Amniotic stem cell (primary cell): Measurements from ENCODE around the gene STRIP1.
"Not testable (repeated sequence)": the region's sequence is repeated elsewhere in the genome, so short reads cannot be mapped to it uniquely, and the experiment has no call there.

Experiments used
- DNase-seq: peaks from one replicate; lab custom pipeline; 2025; lab: John Stamatoyannopoulos, UW

Gene STRIP1

DNA sequence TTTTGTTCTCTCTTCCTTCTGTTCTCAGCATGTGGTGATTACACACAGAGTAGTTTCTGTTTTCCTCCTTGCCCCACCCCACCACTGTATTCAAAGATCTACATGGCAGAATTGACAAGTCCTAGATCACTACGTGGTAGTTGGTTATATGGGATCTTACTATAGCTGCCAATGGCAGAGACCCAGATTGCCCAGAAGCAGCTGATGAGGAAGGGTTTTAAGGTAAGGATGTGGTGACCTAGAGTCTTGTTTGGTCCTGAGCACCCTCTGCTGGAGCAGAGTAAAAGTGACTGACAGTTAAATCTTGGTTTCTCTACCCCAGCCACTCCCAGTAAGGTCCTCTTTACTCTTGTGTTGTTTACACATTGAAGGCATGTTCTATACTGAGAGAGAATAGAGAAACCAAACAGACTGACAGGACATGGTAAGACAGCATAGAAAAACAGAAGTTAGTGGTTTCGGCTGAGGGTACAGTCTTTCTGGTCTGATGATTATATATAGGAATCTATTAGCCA is 22.8 kb upstream of the STRIP1 start:
- no peak for DNase-seq

DNA sequence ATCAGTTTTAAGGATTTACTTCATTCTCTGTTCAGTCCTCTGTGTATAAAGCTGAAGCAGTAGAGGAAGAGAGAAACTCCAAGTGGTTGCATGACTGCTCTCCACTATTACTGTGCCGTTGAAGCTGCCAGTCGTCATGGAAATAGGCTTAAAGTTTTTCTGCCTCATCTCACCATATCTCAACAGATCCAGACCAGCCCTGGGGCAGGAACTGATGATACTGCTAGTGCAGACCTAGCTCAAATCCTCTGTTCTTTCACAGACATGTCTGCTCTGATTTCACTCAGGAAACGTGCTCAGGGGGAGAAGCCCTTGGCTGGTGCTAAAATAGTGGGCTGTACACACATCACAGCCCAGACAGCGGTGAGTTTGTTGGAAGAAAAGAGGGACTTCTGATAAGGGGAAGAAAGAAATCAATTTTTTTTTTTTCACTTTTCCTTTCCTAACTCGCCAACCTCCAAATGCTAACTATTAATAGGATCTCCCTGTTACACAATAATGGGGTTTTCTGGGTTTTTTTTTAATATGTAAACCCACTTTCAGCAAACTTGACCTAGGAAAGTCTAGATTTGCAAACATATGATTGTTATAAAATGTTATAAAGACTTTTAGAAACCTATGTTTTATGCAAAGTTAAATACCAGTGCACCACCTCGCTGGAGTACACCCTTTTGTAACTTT is 22.2 kb upstream of the STRIP1 start:
- no peak for DNase-seq

DNA sequence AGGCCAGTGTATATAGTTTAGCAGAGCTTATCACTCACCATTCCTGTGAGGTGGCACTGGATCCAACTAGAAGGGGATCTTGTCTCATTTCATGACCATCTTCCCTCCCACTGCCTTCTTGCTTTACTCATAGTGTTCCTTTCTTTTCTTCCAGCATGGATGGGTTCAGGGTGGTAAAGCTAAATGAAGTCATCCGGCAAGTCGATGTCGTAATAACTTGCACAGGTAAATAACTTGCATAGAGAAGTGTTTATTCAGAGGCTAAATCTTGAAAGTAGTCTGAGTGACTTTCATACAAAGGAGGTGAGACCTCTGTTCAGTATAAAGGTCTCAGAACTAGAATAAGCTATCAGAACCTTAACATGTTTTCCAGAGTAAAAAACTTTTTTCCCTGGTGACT is 16.6 kb upstream of the STRIP1 start:
- DNase-seq = no peak

DNA sequence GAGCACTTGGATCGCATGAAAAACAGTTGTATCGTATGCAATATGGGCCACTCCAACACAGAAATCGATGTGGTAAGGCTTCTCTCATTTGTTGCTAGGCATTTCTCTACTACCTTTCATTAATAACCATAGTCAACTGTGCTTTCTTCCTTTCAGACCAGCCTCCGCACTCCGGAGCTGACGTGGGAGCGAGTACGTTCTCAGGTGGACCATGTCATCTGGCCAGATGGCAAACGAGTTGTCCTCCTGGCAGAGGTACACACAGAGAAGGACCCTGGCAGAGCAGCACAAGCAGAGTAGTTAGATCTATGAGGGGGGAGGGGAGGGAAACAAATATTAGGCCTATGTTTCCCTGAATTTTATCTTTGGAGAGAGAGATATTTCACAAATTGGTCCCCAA is 16.0 kb upstream of the STRIP1 start:
- DNase-seq = no peak

DNA sequence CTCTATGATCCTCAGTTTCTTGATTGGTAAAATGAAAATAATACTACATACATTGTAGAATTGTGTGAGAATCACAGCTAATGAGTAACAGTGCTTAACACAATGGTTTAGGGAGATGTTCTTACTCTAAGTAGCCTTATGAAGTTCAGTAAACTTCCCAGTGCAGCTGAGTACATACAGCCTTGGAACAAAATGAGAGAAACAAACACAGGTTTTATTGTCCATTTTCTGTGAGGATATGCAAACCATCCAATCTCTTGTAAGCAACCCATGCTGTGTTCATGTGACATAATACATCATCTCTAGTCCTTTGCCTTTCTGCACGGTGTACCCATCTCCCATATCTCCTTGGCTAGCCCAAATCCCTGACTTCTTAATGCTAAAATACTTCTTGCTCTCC is 14.7 kb upstream of the STRIP1 start:
- DNase-seq = no peak

DNA sequence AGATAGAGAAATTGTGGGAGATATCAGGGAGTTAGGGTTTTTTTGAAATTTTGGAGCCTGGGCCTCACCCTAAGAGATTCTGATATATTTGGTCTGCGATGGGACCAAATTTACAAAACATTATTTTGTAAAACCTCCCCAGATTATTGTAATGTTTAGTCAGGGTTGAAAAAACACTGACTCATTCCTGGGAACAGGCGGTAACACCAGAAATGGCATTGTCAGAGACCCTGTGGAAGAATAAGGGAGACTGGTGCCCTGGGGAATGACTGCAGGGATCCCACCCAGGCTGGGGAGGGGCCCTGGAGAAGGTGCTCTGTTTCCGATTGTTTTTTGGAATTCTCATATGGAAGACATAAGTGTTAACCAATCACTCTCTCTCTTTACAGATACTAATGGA is 13.1 kb upstream of the STRIP1 start:
- no peak for DNase-seq

DNA sequence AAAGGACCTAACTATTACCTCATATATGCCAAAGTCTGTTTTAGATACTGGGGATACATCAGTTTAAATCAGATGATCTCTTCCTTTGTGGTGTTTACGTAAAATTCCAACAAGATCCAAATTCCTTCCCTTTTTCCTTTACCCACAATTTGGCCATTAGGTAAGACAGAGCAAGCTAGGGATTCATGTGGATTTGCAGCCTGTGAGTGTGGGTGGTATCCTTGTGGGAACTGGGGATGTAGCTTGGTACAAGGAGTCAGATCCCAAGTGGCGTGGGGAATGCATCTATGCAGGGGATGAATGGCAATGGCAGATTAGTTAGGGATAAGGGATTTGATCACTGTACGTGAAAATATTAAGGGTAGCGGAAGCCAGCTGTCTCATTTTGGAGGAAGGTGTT is 9.8 kb upstream of the STRIP1 start:
- DNase-seq = no peak

DNA sequence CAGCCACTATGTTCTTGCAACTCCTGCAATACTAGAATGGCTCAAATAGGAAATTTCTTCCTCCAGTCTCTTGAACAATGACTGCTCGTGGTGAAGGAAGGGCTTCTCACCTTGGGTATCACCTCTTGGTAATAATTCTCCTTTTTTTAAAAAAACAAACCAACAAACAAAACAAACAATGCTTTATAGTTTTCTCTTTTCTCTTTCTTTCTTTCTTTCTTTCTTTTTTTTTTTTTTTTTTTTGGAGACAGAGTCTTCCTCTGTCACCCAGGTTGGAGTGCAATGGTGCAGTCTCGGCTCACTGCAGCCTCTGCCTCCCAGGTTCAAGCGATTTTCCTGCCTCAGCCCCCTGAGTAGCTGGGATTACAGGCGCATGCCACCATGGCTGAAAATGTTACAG is 3.7 kb upstream of the STRIP1 start:
- DNase-seq = not testable (repeated sequence)

DNA sequence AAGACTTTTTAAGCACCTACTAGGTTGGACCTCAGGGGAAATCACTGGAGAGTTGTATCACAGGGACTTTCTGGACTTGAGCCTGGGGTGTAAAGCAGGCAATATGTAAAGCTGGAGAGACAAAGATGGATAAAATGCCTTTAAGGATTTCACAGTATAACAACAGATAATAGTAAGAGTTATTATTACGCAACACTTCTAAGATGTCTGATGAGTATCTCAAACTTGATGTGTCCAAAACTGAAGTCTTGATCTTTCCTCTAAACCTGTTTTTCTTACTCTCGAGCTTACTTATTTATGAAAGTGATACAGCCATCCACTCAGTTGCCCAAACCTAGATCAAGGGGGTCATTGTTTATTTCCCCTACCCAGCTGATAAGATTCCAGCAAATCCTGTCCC is 2.1 kb upstream of the STRIP1 start:
- DNase-seq = no peak

DNA sequence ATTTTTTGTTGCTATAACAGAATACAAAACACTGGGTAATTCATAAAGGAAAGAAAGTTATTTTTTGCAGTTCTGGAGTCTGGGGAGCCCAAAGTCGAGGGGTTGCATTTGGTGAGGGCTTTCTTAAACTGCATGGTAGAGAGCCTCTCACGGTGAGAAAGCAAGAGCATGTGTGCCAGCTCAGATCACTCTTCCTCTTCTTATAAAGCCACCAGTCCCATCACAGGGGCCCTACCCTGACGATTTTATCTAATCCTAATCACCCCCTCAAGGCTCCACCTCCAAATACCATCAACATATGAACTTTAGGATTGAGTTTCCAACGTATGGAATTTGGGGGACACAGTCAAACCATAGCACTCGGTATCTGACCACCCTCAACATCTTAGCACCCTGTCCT is 1.0 kb upstream of the STRIP1 start:
- no peak for DNase-seq

DNA sequence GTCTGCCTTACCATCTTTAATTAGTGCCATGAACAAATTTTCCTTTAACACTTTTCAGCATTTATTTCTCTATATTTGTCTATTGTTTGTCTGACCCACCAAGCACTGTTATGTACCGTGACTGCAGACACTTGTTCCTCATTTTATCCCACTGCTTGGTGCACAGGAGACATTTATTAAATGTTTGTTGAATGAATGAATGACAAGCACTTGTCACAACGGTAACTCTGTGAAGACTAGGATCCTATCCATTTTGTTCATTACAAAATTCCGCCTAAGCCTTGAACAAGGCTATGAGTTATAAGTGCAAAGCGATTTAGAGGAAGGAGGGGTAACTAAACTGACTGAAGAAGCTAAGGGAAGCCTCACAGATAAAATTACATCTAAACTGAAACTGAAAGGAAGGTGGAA is 379 bp upstream of the STRIP1 start:
- no peak for DNase-seq

DNA sequence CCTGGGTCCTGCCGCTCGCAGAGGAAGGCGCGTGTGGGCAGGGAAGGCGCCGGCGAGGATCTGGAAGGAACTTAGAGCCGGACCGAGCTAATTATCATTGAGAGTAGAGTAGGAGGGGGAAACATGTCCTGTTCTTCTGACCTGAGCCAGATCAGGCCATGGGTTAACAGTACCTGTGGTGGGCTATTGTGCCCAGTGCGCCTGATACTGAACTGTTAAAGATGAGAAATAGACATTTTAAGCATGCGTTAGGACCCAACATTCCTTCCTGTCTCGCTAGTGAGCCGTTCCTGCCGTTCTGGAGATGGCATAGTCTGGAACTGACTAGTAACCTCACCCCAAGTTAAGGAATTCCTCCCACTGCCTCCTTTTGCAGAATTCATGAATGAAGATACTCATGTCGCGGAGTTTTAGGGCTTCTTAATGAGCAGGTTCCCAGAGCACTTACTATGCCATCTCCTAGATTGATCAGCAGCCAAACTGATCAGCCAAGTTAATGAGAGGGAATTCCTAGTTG is 870 bp downstream of the STRIP1 start:
- no peak for DNase-seq

DNA sequence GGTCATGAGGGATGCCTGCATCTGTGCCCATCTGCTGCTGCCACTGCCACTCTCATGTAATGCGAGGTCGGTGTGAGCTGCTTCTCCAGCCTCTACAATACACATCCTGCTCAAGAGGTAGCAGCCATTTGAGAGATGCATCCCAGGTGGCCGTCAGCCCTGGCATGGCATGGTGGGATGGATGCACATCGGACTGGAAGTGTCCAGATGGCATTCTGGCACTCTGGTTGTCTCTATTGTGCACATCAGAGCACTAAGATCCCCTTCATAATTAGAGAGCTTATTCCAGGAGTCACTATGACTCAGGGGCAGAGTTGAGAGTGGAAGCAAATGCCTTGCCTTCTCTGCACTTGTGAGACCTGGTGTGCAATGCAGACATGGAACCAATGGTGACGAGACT is 3.8 kb downstream of the STRIP1 start:
- no peak for DNase-seq

DNA sequence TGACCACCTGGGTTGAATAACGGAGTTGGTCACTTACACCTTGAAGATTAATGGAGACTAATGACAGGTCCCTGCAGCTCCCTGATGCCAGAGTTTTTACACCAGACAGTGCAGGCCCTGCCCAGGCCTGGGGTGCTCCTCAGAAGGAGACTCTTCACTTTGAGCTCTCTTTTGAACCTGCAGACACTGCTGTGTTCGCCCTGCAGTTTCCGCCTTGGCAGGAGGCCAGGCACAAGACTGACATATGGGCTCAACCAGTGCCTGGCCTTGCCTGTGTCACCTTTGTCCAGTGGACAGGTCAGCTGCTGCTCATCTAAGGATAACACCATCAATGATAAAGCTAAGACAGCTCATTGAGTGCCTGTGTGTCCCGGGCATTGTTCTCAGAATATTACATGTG is 5.2 kb downstream of the STRIP1 start:
- DNase-seq = no peak

DNA sequence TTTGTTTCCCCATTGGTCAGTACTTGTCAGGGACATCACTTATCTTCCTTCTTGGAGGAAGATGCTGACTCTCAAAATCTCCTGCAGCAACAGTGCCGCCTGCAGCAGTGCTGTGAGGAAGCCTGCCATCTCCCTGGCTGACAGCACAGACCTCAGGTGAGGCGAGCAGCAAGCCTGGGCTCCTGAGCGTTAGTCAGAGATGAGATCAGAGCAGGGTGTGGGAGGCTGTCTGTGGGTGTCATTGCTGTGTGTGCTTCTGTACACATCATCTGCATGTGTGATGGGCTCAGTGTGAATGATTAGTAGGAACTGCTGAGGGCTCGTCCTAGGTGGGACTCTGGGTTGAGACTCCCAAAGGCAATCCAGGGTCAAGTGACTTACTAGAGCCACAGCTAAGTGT is 6.1 kb downstream of the STRIP1 start:
- DNase-seq = no peak

DNA sequence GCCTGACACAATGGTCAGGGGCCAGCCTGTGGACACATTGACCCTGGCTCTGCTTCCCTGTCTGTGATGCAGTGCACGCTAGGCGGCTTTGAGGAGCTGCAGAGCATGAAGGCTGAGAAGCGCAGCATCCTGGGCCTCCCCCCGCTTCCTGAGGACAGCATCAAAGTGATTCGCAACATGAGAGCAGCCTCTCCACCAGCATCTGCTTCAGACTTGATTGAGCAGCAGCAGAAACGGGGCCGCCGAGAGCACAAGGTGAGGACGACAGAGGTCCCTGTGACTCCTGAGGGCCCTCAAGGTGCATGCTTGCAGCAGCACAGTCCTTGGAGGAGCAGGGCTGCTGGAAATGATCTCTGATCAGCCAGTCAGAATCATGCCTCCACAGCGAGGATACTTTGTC is 8.6 kb downstream of the STRIP1 start:
- DNase-seq = no peak

DNA sequence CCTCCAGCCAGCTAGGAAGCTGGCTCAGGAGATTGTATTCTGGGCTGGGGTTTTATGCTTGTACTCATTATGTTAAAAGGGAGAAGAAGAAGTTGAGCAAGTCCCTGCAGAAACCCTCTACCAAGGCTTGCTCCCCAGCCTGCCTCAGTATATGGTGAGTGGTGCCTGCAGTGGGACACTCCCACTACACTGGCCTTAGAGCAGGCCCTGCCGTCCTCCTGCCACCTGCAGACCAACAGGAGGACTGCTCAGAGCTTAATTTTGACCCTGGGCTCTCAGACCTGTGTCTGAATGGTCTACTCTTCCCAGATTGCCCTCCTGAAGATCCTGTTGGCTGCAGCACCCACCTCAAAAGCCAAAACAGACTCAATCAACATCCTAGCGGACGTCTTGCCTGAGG is 13.0 kb downstream of the STRIP1 start:
- no peak for DNase-seq

DNA sequence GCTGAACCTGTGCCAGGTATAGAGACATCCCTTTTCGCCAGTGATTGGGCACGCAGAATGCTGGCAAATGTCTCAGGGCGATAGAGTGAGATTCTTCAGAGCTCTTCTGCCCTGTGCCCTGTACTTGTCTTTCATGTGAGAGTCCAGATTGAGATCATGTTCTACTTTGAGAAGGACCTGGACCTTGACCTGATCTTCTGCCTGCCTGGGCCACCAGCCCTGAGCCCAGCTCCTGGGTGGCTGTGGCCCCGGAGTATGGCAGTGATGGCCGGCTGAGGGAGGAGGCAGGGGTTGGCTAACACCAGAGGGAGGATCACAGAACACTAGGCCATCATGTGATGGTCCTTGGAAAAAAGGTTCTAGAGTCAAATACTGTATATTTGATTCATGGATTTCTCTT is 13.8 kb downstream of the STRIP1 start:
- DNase-seq = no peak

DNA sequence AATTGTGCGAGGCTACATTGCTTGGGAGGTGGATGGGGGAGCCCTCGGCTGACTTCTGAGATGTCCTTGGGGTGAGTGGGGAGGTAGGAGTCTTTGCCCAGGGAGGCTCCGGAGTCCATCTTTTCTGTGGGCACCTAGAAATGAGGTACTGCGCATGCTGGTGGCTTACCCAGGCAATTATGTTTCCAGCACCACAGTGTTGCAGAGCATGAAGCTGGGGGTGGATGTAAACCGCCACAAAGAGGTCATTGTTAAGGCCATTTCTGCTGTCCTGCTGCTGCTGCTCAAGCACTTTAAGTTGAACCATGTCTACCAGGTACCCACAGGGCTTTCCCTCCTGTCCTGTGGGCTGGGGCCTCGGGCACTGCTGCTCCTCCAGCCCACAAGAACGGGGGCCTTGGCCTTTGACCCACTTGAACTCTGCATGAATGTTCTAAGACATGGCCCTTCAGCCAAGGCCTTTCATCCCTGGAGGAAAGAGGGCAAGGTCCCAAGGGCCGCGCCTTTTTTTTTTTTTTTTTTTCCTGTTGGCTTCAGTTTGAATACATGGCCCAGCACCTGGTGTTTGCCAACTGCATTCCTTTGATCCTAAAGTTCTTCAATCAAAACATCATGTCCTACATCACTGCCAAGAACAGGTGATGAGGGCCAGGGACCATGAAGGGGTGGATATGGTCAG is 14.6 kb downstream of the STRIP1 start:
- DNase-seq = no peak

DNA sequence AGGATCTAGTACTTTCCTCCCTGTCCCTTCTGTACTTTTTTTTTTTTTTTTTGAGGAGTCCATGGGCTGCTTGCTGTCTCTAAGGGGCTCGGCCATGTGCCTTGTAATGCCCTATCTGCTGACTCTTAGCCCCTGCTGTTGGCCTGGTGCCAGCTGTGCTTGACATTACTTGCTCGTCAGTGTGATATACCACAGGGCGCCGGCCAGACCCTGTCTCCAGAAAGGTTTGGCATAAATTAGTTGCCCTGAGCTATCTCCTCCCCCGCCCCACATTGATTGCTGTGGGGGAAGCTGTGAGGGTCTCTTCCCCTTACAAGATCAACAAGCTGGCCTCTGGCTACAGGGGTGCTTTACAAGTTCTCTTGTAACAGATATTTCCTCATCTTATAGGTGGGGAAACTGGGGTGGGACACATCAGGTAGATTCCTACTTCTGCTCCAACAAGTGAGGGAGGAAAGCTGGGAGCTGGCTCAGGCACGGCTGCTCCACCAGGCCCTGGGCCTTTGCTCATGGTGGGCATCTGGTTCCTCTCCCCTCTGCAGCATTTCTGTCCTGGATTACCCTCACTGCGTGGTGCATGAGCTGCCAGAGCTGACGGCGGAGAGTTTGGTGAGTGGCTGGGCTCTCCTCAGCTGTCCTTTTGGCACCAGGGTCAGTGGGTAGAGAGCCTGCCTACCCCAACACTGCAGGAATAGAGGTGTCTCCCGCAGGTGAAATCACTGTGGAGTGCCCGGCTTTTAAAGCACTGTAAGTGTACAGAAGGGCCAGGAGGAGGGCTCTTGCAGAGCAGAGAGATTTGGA is 15.6 kb downstream of the STRIP1 start:
- no peak for DNase-seq

DNA sequence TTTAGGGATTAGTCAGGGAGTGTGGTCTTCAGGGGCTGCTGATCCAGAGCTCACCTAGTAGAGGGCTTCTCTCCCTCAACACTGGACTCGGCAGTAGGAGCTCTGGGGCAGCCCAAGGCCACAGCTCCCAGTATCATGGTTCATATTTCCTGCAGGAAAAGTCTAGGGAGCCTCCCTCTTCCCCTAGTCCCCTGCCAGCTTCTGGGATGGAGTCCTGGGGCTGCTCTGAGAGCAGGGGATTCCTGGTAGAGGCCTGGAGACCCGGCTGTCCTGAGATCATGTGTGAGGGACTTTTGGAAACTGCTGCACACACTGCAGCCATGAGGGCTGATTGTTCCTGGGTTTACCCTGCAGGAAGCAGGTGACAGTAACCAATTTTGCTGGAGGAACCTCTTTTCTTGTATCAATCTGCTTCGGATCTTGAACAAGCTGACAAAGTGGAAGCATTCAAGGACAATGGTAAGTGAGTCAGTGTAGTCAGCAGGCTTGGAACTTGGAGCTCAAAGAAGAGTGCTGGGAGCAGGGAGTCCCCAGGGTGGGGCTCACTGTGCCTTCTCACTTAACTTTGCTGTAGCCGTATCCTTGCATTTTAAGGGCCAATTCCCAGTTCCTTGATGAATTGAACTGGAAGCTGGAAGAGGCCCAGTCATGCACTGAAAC is 16.3 kb downstream of the STRIP1 start:
- DNase-seq = no peak

DNA sequence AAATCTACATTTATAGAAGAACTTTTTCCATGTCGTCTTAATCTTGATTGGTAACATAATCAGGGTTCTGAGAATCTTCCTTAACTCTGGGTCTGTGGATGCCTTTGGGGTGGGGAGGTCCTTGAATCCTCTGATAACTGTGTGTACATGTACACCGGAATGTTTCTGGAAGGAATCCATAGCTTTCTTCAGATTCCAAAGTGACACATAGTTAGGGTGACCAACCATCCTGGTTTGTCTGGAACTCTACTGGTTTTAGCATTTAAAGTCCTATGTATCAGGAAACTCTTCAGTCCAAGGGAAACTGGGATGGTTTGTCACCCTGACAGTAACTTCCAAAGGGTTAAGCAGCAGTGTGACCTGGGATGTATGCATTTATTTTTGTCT is 16.8 kb downstream of the STRIP1 start:
- no peak for DNase-seq
